T47D (cell line): ENCODE results near the gene PAM.

Experiments
- DNase-seq, 2 experiments: peaks; one replicate each; pipeline versions ENCODE4 v3.0.0 to v3.0.0-alpha.2; 2011 to 2012; ENCODE audit warnings: low read depth in 1 of 2, low spot score in 1 of 2
- JUND ChIP-seq: IDR thresholded peaks from 2 replicates; pipeline ENCODE4 v1.6.1; 2012; ENCODE audit warnings: low read depth
- in situ Hi-C: cut with HindIII; loops from 2 replicates; pipeline ENCODE4 v1.10.0; 2016; ENCODE audit warnings: low sequenced_read_pairs, low pct_unique_long_range_greater_than_20kb

The PAM gene

GRCh38 chr5:102754767-102755431, at the start of gene PAM:
Gene PAM (plus strand): TSS chr5:102755305. CDS start chr5:102866196, 110,891 bp downstream.
- peak; percentile 80 to 85 for DNase-seq
- no peak for TF ChIP-seq JUND
- in situ Hi-C loops, result no loop called here

GRCh38 chr5:102711525-102712385, 43.4 kb upstream of the PAM start:
- in situ Hi-C loops, result no loop called here
- no peak for TF ChIP-seq JUND
- no peak for DNase-seq

GRCh38 chr5:102713278-102713677, 41.8 kb upstream of the PAM start:
- in situ Hi-C loops, result no loop called here
- no peak for DNase-seq
- TF ChIP-seq JUND, result no peak

- in situ Hi-C loops, result no loop called here
- no peak for DNase-seq
- TF ChIP-seq JUND, result no peak
Observed at GRCh38 chr5:102713682-102714231, 41.3 kb upstream of the PAM start.

- no peak for DNase-seq
- in situ Hi-C loops, result no loop called here
- TF ChIP-seq JUND, result no peak
Observed at GRCh38 chr5:102715082-102715807, 39.9 kb upstream of the PAM start.

GRCh38 chr5:102716017-102716416, 39.1 kb upstream of the PAM start:
- TF ChIP-seq JUND, result no peak
- in situ Hi-C loops, result no loop called here
- DNase-seq, result no peak

GRCh38 chr5:102718819-102719218, 36.3 kb upstream of the PAM start:
- no peak for TF ChIP-seq JUND
- in situ Hi-C loops, result no loop called here
- no peak for DNase-seq

- in situ Hi-C loops, result no loop called here
- no peak for DNase-seq
- no peak for TF ChIP-seq JUND
Observed at GRCh38 chr5:102719886-102720285, 35.2 kb upstream of the PAM start.

- DNase-seq, result no peak
- in situ Hi-C loops, result no loop called here
Observed at GRCh38 chr5:102720969-102721368, 34.1 kb upstream of the PAM start.

GRCh38 chr5:102722931-102723330, 32.2 kb upstream of the PAM start:
- in situ Hi-C loops, result no loop called here
- no peak for DNase-seq
- no peak for TF ChIP-seq JUND

More at GRCh38 chr5:102720969-102721368, 34.1 kb upstream of the PAM start:
- no peak for TF ChIP-seq JUND

GRCh38 chr5:102731693-102732092, 23.4 kb upstream of the PAM start:
- no peak for TF ChIP-seq JUND
- in situ Hi-C loops, result no loop called here

GRCh38 chr5:102733534-102733933, 21.6 kb upstream of the PAM start:
- no peak for DNase-seq
- in situ Hi-C loops, result no loop called here
- TF ChIP-seq JUND, result no peak

More at GRCh38 chr5:102731693-102732092, 23.4 kb upstream of the PAM start:
- no peak for DNase-seq
